GM23338 (cell line): ENCODE results near the gene SGCG. TPM values are rescaled to one million over a fixed set of nuclear protein-coding genes. Genes with fewer than 3 reads are reported as not detected.

Source experiments
- ATAC-seq: fragments of 200-7000 bp; cut with Tn5 transposase; 3 replicates; pipeline ENCODE4 v1.9.1; 2020
- DNase-seq: peaks from one replicate; pipeline ENCODE4 v3.0.0-alpha.2; 2015; ENCODE audit warnings: low spot score
- H2AFZ ChIP-seq: fragments of 200-600 bp; sonication (generic); 2 replicates; pipeline ENCODE4 v1.8.0; 2016; ENCODE audit warnings: antibody characterized with exemption, mild to moderate bottlenecking, moderate library complexity
- H3F3A ChIP-seq: fragments of 200-600 bp; sonication (generic); replicated peaks from 2 replicates; pipeline ENCODE4 v1.8.0; 2017; ENCODE audit warnings: antibody characterized with exemption, mixed run types, low read depth
- H3K27ac ChIP-seq: fragments of 200-600 bp; sonication (generic); 2 replicates; pipeline ENCODE4 v1.6.1; 2016; ENCODE audit warnings: low read depth
- H3K27me3 ChIP-seq: fragments of 200-600 bp; sonication (generic); 2 replicates; pipeline ENCODE4 v1.8.0; 2016; ENCODE audit warnings: mild to moderate bottlenecking, mixed run types, moderate library complexity; ENCODE audit not compliant: insufficient read depth
- H3K36me3 ChIP-seq: fragments of 200-600 bp; sonication (generic); 2 replicates; pipeline ENCODE4 v1.8.0; 2016; ENCODE audit warnings: mild to moderate bottlenecking; ENCODE audit not compliant: insufficient read depth
- H3K4me1 ChIP-seq: fragments of 200-600 bp; sonication (generic); 2 replicates; pipeline ENCODE4 v1.8.0; 2016; ENCODE audit warnings: mild to moderate bottlenecking, moderate library complexity; ENCODE audit not compliant: insufficient read depth
- H3K4me2 ChIP-seq: fragments of 200-600 bp; sonication (generic); 2 replicates; pipeline ENCODE4 v1.7.1; 2017; ENCODE audit warnings: mixed run types
- H3K4me3 ChIP-seq: fragments of 200-600 bp; sonication (generic); 2 replicates; pipeline ENCODE4 v1.6.1; 2016; ENCODE audit warnings: mixed run types
- H3K79me2 ChIP-seq: fragments of 200-600 bp; sonication (generic); replicated peaks from 2 replicates; pipeline ENCODE4 v1.8.0; 2017; ENCODE audit warnings: mild to moderate bottlenecking; ENCODE audit not compliant: insufficient read depth
- H3K9me2 ChIP-seq: fragments of 200-600 bp; sonication (generic); 2 replicates; pipeline ENCODE4 v1.8.0; 2017; ENCODE audit not compliant: insufficient read depth
- H4K20me1 ChIP-seq: fragments of 200-600 bp; sonication (generic); replicated peaks from 2 replicates; pipeline ENCODE4 v1.8.0; 2017; ENCODE audit warnings: mild to moderate bottlenecking; ENCODE audit not compliant: insufficient read depth
- H3K27ac Mint-ChIP-seq: 2 replicates; pipeline ENCODE4 v1.8.0; 2020; ENCODE audit warnings: inconsistent platforms, mild to moderate bottlenecking, moderate library complexity, mixed read lengths
- H3K27me3 Mint-ChIP-seq: 3 replicates; pipeline ENCODE4 v1.8.0; 2022; ENCODE audit warnings: low read depth, mild to moderate bottlenecking, moderate library complexity, mixed read lengths, inconsistent platforms; ENCODE audit not compliant: insufficient read depth, poor library complexity
- H3K36me3 Mint-ChIP-seq: 3 replicates; pipeline ENCODE4 v1.8.0; 2021; ENCODE audit warnings: low read depth, mild to moderate bottlenecking, inconsistent platforms, moderate library complexity, mixed read lengths
- H3K4me1 Mint-ChIP-seq: 3 replicates; pipeline ENCODE4 v1.8.0; 2020; ENCODE audit warnings: mild to moderate bottlenecking, inconsistent platforms, mixed read lengths
- H3K4me3 Mint-ChIP-seq: 3 replicates; pipeline ENCODE4 v1.8.0; 2021; ENCODE audit warnings: moderate library complexity, mild to moderate bottlenecking, inconsistent platforms, mixed read lengths
- H3K9me3 Mint-ChIP-seq: 3 replicates; pipeline ENCODE4 v1.8.0; 2020; ENCODE audit warnings: moderate library complexity, mild to moderate bottlenecking, inconsistent platforms, mixed read lengths
- ZNF462 ChIP-seq: fragments of 250-450 bp; sonication (Bioruptor Pico); IDR thresholded peaks from 2 replicates; pipeline ENCODE4 v1.5.0; 2020; ENCODE audit warnings: mild to moderate bottlenecking, moderate library complexity
- polyA plus RNA-seq: library from polyadenylated mRNA; unstranded; fragments of >200 nt; fragmentation: Nextera tagmentation; extraction: Ambion mirVana; gene quantifications from 2 replicates; pipeline ENCODE4 v1.2.1, GENCODE V29; 2016
- total RNA-seq: library from RNA; depleted of rRNA; stranded (reverse); fragments of >200 nt; shearing (Covaris generic); gene quantifications from 2 replicates; pipeline ENCODE4 v1.2.3, GENCODE V29; 2014
- TF ChIP-seq, protein P1 (sequence below), 2 experiments: fragments of 200-600 bp in 1 of 2; sonication (generic) in 1 of 2; conservative IDR thresholded peaks; 2 replicates each; pipeline versions ENCODE4 v1.5.1 to v1.6.1; 2016 to 2017; ENCODE audit warnings: antibody characterized with exemption in 2 of 2, low read depth in 2 of 2, mild to moderate bottlenecking in 2 of 2, moderate library complexity in 1 of 2
- TF ChIP-seq, protein P2 (sequence below): IDR thresholded peaks from 2 replicates; pipeline ENCODE4 v1.6.1; 2016; ENCODE audit warnings: antibody characterized with exemption

Gene SGCG
- total and polyA plus RNA-seq, 2 experiments from 2014 or later, result not detected

GRCh38 chr13:23146006-23146405, 34.8 kb upstream of the SGCG start:
- ATAC-seq, result no peak

More at GRCh38 chr13:23146006-23146405, 34.8 kb upstream of the SGCG start:
- TF ChIP-seq, protein P1, sequence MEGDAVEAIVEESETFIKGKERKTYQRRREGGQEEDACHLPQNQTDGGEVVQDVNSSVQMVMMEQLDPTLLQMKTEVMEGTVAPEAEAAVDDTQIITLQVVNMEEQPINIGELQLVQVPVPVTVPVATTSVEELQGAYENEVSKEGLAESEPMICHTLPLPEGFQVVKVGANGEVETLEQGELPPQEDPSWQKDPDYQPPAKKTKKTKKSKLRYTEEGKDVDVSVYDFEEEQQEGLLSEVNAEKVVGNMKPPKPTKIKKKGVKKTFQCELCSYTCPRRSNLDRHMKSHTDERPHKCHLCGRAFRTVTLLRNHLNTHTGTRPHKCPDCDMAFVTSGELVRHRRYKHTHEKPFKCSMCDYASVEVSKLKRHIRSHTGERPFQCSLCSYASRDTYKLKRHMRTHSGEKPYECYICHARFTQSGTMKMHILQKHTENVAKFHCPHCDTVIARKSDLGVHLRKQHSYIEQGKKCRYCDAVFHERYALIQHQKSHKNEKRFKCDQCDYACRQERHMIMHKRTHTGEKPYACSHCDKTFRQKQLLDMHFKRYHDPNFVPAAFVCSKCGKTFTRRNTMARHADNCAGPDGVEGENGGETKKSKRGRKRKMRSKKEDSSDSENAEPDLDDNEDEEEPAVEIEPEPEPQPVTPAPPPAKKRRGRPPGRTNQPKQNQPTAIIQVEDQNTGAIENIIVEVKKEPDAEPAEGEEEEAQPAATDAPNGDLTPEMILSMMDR (conservative IDR thresholded peaks at IDR 0.05; ENCODE audit: low read depth in 2 of 2), result no peak
- TF ChIP-seq, protein P2, sequence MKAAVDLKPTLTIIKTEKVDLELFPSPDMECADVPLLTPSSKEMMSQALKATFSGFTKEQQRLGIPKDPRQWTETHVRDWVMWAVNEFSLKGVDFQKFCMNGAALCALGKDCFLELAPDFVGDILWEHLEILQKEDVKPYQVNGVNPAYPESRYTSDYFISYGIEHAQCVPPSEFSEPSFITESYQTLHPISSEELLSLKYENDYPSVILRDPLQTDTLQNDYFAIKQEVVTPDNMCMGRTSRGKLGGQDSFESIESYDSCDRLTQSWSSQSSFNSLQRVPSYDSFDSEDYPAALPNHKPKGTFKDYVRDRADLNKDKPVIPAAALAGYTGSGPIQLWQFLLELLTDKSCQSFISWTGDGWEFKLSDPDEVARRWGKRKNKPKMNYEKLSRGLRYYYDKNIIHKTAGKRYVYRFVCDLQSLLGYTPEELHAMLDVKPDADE, result no peak
- no peak for TF ChIP-seq ZNF462 (CRISPR knock-in tag)
- Mint-ChIP-seq H3K36me3 (peaks cover 8% of the 10 kb centered on the region; the same call in 2 of the 3 replicates), H3K9me3 (peaks cover 26% of the 10 kb centered on the region), H3K27me3 (no peaks in the 10 kb centered on the region), H3K4me3 (no peak overlapping the region), H3K4me1 (peaks cover 2% of the 10 kb centered on the region; the same call in 1 of the 3 replicates), H3K27ac (no peak overlapping the region)
- no peaks in the 10 kb centered on the region for H3F3A ChIP-seq
- no peak overlapping the region for H3K4me2 ChIP-seq
- no peaks in the 10 kb centered on the region for H3K9me2 ChIP-seq
- DNase-seq, result no peak
- no peak overlapping the region for H3K27ac ChIP-seq
- H3K27me3 ChIP-seq, result no peaks in the 10 kb centered on the region
- no peaks in the 10 kb centered on the region for H3K4me1 ChIP-seq
- H4K20me1 ChIP-seq, result no peaks in the 10 kb centered on the region
- H3K79me2 ChIP-seq, result no peaks in the 10 kb centered on the region
- no peak overlapping the region for H2AFZ ChIP-seq
- no peaks in the 10 kb centered on the region for H3K36me3 ChIP-seq
- H3K4me3 ChIP-seq, result no peak overlapping the region
